IPS DF 4.7 (cell line): ENCODE measurements around the gene STRIT1.
A peak's percentile ranks its signal among the peaks of the same experiment; 100 is the strongest.

Source experiments
- DNase-seq: peaks from one replicate; pipeline ENCODE4 v3.0.0-alpha.2; 2013; ENCODE audit warnings: low spot score; ENCODE audit errors: extremely low read depth

STRIT1 gene

DNA sequence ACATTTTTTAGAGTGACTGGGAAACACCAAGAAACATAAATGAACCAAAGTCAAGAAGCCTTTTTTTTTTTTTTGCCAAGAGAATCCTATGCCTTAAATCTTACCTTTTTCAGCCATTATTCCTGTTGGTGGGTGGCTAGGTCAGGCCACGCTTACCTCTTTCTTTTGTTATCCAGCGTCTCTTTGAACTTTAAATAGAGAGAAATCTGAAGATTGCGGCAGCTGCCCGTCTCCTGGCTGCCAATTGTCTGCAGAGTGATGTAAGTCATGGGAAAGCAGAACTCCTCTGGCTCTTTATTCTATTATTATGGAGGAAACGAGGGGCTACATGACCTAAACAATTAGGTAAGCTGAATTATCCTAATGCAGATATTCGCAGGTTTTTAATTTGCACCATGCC lies at the start of gene STRIT1:
Gene STRIT1, minus strand, starts transcription at position 168 of the 400 bp plus-strand sequence.
- DNase-seq = no peak

DNA sequence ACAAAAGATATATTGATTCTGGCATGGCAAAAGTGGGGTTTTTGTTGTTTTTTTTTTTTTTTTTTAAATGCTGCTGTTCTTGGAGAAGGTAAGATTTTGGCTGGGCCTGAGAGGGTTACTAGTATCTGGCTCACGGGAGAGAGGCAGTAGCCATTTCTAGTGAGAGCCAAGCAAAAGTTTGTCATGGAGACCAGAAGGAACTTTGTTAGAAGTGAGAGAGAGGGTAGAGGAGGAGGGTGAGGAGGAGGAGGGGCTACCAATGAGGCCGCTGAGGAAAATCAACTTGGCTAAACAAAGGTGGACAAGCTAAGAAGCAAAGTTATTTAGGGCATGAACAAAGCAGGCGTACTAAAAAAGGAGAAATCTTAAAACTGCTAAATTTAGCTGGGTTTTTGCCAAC lies 48.9 kb upstream of the STRIT1 start:
- no peak for DNase-seq

DNA sequence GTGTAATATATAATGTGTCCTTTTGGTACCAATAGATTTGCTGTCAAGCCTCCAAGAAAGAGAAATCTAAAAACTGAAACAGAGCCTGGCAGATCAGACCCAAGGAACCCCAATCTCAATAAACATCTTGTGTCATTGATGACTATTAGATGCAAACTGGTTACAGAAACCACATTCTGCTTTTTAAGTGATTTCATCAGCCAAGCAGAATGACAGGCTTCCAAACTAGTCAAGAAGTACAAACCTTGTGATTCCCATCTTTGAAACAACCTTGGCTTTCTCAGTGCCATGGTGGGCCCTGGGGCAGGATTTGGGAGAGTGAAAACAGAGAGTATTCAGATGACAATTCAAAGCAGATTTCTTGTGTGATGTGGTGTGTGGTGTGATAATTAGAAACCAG lies 45.6 kb upstream of the STRIT1 start:
- DNase-seq = no peak

DNA sequence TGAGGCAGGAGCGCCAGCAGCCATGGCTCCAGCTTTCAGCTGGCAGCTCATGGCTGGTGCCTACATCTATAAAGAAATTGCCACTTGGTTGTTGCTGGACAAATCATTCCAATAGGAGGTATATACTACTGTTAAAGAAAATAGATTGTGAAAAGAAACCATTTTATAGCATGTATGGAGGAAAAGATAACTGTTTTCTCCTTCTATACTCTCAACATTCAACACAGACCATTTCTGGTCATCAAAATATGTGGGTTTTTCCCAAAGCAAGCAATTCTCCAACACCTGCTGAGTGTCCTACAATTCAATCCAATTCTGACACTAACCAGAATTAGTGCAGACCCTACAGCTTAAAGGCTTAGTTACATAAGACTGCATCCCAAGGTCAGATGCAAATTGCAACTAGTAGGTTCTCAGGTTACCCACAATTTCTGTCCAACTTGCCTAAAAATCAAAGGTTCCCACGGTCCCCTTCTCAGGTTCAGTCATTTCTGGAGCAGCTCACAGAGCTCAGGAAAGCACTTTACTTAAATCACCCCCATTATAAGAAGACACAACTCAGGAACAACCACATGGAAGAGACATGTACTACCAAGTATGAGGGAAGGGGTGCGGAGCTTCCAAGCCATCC lies 42.4 kb upstream of the STRIT1 start:
- no peak for DNase-seq

- no peak for DNase-seq
These were observed 41.6 kb upstream of the STRIT1 start for GRCh38 chr3:155334914-155335723.

DNA sequence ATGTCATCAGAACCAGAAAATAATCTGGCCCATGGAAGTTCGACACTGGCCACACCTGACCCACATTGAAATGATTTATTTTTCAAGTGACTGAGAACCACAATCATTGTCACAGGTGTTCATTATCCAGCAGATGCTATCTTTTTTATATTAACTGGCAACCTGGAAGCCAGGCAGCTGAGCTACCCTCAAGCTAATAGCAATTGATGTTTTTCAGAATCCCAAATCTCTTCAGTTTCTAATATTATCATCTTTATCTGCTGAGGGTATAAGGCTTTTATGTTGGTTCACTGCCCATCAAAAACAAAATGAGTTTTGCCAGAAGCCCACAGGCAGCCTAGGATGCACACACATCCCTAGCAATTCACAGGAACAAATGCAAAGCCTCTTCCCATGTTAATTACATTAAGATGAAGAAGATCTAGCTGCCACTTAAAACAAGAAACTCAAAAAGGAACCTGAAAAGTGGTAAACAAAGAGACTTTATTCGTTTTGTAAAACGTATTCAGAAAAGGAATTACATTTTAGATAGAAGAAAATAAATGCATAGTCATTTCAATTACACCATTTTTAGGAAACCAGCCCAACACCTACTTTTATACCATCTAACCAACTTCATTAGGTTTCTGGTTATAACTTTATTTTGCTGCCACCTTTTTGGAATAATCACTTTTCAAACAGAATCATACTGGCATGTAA lies 40.9 kb upstream of the STRIT1 start:
- DNase-seq = no peak

GRCh38 chr3:155332716-155333115 lies 39.2 kb upstream of the STRIT1 start:
- DNase-seq = no peak

- DNase-seq = no peak
These were observed 37.6 kb upstream of the STRIT1 start for GRCh38 chr3:155331078-155331477.

DNA sequence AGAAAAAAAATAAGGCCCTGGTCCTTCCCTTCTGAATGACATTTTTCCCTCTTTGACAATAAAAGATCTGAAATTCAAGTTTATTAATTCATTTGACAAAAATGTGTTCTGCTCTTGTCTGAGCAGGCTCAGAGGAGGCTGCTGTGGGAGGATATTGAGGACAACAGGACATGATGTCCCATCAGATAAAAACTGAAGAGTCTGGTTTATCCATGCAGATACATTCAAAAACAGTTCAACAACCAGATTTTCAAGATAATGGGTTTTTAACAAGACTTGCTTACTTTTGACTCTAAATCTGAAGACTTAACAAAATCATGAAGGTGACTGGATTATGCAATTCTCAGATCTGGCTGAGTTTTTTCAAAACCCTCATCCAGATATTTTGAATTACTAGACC lies 36.9 kb upstream of the STRIT1 start:
- DNase-seq = no peak

- DNase-seq = no peak
These were observed 36.1 kb upstream of the STRIT1 start for GRCh38 chr3:155329513-155330048.

DNA sequence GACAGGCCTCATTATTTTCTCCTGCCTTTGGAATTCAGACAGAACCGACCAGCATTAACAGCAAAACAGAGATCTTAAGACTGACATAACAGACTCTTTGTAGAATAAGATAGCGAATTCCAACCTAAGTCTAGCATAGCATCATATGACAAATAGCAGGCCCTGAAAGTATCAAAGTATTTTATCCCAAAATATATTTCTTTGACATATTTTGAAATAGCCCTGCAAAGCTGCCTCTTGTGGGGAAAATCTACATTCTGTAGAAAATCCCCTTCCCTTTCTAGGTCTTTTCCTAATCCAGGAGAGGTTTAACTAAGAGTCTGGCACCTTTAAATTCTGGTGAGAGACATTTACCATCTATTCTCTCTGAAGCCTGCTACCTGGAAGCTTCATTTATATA lies 34.4 kb upstream of the STRIT1 start:
- DNase-seq = no peak

GRCh38 chr3:155327430-155327829 lies 33.9 kb upstream of the STRIT1 start:
- no peak for DNase-seq

GRCh38 chr3:155326901-155327300 lies 33.4 kb upstream of the STRIT1 start:
- DNase-seq = no peak

GRCh38 chr3:155326244-155326643 lies 32.8 kb upstream of the STRIT1 start:
- DNase-seq = no peak

DNA sequence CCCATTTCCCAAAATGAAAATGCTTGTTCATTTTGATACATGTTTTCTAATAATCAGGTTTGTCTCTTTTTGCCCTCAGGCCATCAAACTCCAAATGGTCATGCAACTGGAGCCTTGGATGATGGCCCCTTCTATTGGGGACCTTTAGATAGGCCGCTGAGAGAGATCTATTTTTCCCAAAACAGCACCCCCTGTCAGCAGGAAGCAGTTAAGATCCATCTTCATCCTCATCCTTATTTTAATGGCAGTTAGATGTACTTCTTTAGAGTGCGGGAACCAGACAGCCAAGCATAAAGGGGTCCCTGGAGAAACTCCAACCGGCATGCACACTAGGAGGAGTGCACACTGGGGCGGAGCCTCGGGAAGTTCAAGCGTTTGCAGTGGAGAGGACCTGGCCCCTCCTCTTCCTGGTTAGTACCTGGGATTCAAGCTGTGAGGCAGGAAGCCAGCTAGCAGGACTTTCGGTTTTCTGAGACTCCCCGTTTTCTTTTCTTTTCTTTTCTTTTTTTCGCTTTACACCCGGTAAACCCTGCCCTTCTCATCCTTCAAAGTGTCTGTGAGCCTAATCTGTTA lies 31.9 kb upstream of the STRIT1 start:
- no peak for DNase-seq

DNA sequence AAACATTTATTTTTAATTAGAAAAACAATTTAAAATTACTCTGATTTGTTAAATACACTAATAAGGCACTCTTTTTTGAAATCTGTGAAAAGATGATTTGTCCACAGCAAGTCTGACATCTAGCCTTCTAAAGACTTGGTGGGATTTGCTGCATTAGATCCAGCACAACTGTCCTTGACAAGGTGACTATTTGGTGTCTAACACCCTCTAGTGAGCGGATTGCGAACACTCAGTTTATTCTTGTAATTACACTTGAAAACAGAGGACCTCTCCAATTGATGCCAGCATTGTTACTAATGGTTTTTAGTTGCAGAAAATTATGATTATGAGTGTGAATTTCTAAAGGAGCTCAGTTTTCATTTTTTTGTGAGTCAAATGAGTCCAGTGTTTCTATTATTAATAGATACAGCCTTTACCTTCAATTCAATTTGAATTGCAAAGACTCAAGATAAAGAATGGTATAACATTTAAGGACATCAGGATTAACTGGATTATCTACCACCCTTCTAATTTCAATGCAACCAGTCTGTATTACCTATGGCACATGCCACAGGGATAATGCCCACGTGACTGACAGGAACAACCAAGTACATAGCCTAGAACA lies 29.7 kb upstream of the STRIT1 start:
- DNase-seq = peak; percentile 60

DNA sequence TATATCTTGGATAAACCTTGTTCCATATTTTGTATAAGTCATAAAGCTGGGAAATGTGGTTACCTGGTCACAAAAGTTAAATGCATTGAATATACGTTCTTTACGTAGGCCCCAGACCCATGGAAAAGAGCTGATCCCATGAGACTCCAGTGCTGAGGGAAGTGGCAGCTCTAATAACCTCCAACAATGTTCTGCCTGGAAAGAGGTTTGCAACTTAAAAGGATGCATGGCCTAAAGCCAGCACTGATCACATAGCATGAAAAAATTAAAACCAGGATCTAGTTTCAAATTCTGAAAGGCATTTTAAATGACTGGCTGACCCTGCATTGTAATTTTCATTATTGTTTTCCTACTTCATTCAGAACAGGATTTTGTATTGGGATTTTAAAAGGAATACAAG lies 27.9 kb upstream of the STRIT1 start:
- no peak for DNase-seq

- no peak for DNase-seq
These were observed 27.5 kb upstream of the STRIT1 start for GRCh38 chr3:155320934-155321333.

- DNase-seq = no peak
These were observed 25.3 kb upstream of the STRIT1 start for GRCh38 chr3:155318740-155319139.

- no peak for DNase-seq
These were observed 23.7 kb upstream of the STRIT1 start for GRCh38 chr3:155317211-155317610.

GRCh38 chr3:155316426-155316825 lies 22.9 kb upstream of the STRIT1 start:
- no peak for DNase-seq
